Measurements from ENCODE around the gene SLC25A22. TPM values are rescaled to one million over a fixed set of nuclear protein-coding genes. Genes with fewer than 3 reads are reported as not detected.

The SLC25A22 gene
- total RNA-seq, 3 donors from 2014 or later, result 2.7 to 11.5 (median 4.7) TPM

GRCh38 chr11:766106-766935 lies 31.8 kb downstream of the SLC25A22 start:
- intact Hi-C loops (cut with DNase I; ENCODE audit: low total_unique reads), result no loop called here
- H3K27ac ChIP-seq, result peak overlapping the region in 1 of 2 donors; percentile 7
- no peak overlapping the region for H3K4me3 ChIP-seq
- H3K9me3 ChIP-seq, result no peaks in the 10 kb centered on the region
- no peak for TF ChIP-seq POLR2AphosphoS5 (IDR thresholded peaks at IDR 0.05)
- no peak for TF ChIP-seq CTCF (IDR thresholded peaks at IDR 0.05)
- no peak for TF ChIP-seq POLR2A (IDR thresholded peaks at IDR 0.05)
- H3K27me3 ChIP-seq, result no peaks in the 10 kb centered on the region
- H3K36me3 ChIP-seq, result no peaks in the 10 kb centered on the region
- H3K4me1 ChIP-seq, result peaks cover 0 to 4% of the 10 kb centered on the region in 2 donors
- no peak for DNase-seq (ENCODE audit: low spot score in 2 of 2)

GRCh38 chr11:765802-766091 lies 32.3 kb downstream of the SLC25A22 start:
- intact Hi-C loops (cut with DNase I; ENCODE audit: low total_unique reads), result no loop called here
- Histone ChIP-seq H3K27me3 (no peaks in the 10 kb centered on the region), H3K27ac (peak overlapping the region in 1 of 2 donors; percentile 7), H3K36me3 (no peaks in the 10 kb centered on the region), H3K4me3 (no peak overlapping the region), H3K4me1 (peaks cover 0 to 4% of the 10 kb centered on the region in 2 donors), H3K9me3 (no peaks in the 10 kb centered on the region)
- no peak for DNase-seq (ENCODE audit: low spot score in 2 of 2)
- TF ChIP-seq POLR2AphosphoS5 (IDR thresholded peaks at IDR 0.05), result no peak
- TF ChIP-seq POLR2A (IDR thresholded peaks at IDR 0.05), result no peak
- TF ChIP-seq CTCF (IDR thresholded peaks at IDR 0.05), result no peak

GRCh38 chr11:765025-765801 lies 32.9 kb downstream of the SLC25A22 start:
- Histone ChIP-seq H3K27ac (peak overlapping the region in 1 of 2 donors; percentile 19), H3K4me1 (peaks cover 0 to 4% of the 10 kb centered on the region in 2 donors), H3K36me3 (no peaks in the 10 kb centered on the region), H3K9me3 (no peaks in the 10 kb centered on the region), H3K4me3 (no peak overlapping the region), H3K27me3 (no peaks in the 10 kb centered on the region)
- TF ChIP-seq POLR2A (IDR thresholded peaks at IDR 0.05), result no peak
- TF ChIP-seq CTCF (IDR thresholded peaks at IDR 0.05), result peak; percentile 48 to 64 (median 62)
- no peak for TF ChIP-seq POLR2AphosphoS5 (IDR thresholded peaks at IDR 0.05)
- DNase-seq (ENCODE audit: low spot score in 2 of 2), result peak in 1 of 2 donors; percentile 50
- intact Hi-C loops (cut with DNase I; ENCODE audit: low total_unique reads), result no loop called here

GRCh38 chr11:764322-765024 lies 33.6 kb downstream of the SLC25A22 start:
- no peak overlapping the region for H3K4me3 ChIP-seq
- intact Hi-C loops (cut with DNase I; ENCODE audit: low total_unique reads), result no loop called here
- no peak for DNase-seq (ENCODE audit: low spot score in 2 of 2)
- H3K27ac ChIP-seq, result peak overlapping the region in 1 of 2 donors; percentile 19
- no peak for TF ChIP-seq POLR2AphosphoS5 (IDR thresholded peaks at IDR 0.05)
- TF ChIP-seq CTCF (IDR thresholded peaks at IDR 0.05), result no peak
- no peak for TF ChIP-seq POLR2A (IDR thresholded peaks at IDR 0.05)
- H3K9me3 ChIP-seq, result no peaks in the 10 kb centered on the region
- H3K4me1 ChIP-seq, result peaks cover 0 to 4% of the 10 kb centered on the region in 2 donors
- H3K36me3 ChIP-seq, result no peaks in the 10 kb centered on the region
- H3K27me3 ChIP-seq, result no peaks in the 10 kb centered on the region

Data from breast epithelium (tissue), 4 donors.